Measurements from ENCODE around the gene TBC1D23. TPM values are rescaled to one million over a fixed set of nuclear protein-coding genes. Genes with fewer than 3 reads are reported as not detected.

TBC1D23 gene
- total RNA-seq: 40.2 TPM
- 10 to 100 TPM; 17.8 to 28.3 (median 20.0) TPM for polyA plus RNA-seq

DNA sequence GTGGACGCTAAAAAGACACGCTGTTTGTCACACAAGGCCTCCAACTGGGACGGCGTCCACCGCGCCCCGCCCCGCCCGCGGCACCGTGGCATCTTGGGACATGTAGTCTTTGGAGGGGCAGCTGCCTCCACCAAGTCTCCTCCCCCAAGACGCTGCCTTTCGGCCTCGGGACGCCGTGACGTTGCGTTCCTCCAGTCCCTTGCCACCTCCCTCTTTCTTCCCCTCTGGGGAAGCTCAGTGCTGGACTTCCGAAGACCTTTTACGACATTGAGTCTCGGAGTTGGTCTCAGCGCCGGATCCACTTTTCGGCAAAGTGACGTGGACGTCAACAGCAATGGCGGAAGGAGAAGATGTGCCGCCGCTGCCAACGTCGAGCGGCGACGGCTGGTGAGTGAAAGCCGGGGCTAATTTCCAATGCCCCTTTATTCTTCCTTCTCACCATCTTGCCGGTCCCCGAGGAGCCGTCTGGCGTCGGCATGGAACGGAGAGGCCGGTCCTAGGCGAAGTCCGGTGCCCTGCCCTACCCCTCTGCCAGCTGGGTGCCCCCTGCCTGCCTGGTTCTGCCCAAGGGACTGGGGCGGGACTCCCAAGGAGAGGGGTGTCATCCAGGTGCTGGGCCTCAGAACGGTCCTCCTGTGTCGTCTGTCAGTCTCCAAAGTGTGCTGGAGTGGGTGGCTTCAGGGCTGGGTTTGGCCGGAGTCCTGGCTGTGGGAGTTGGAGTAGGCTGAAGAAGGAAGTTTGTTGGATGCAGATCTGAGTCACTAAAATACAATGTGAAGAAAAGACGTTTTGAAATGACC, at the start of gene TBC1D23:
TSS of gene TBC1D23 (plus strand) at position 308 of the 800 bp plus-strand sequence. CDS start at position 335, 27 bp downstream.
- H3K27me3 Mint-ChIP-seq: no peaks in the 10 kb centered on the region
- peak within 1 kb of the TSS; percentile 93 to 95 (median 94) for H3K27ac Mint-ChIP-seq
- peak; percentile 100 for ATAC-seq (ENCODE audit: low read depth in 2 of 2)
- peaks cover 4% of the 10 kb centered on the region for H3K36me3 Mint-ChIP-seq
- Histone ChIP-seq H3K9me3 (ENCODE audit: control insufficient read depth in 2 of 2, low read length in 2 of 2) (no peaks in the 10 kb centered on the region), H3K4me1 (ENCODE audit: control insufficient read depth, insufficient read depth, low read length, poor library complexity, severe bottlenecking) (peaks cover 20% of the 10 kb centered on the region), H3K27me3 (ENCODE audit: control insufficient read depth, insufficient read depth, low read length) (no peaks in the 10 kb centered on the region), H3K4me3 (ENCODE audit: low read depth, low read length) (peak within 1 kb of the TSS; percentile 94), H3K36me3 (ENCODE audit: control insufficient read depth, insufficient read depth, low read length) (no peaks in the 10 kb centered on the region), H3K27ac (ENCODE audit: insufficient read depth, low read length, poor library complexity, severe bottlenecking) (peak within 1 kb of the TSS; percentile 96)
- peaks cover 33 to 63% (median 38%) of the 10 kb centered on the region in 4 donors for H3K4me1 Mint-ChIP-seq
- DNase-seq: peak; percentile 96 to 100 (median 98)
- H3K4me3 Mint-ChIP-seq: peak within 1 kb of the TSS; percentile 91 to 97 (median 94)
- no peaks in the 10 kb centered on the region for H3K9me3 Mint-ChIP-seq

DNA sequence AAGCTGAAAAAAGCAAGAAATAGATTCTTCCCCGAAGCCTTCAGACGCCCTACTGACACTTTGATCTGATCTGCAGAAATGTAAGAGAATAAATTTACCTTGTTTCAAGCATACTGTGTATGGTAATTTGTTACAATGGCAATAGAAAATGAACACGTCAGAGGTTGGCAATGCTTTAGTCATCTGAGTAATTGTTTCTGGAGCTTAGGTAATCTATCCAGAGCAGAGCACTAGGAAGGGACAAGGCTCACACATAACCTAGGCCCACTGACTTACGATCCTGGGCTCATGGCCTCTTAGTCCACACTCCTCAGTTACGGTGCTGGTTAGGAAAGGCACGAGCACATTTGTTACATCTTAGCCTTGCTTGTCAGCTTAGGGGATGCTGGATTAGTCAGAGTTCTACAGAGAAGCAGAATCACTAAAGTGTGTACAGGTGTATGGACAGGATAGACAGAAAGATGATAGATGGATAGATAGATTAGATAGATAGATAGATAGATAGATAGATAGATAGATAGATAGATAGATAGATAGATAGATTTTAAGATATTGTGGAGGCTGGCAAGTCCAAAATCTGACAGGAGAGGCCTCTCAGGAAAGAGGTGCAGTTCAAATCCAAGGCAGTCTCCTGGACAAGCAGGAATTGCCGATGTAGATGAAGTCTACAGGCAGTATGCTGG, 46.8 kb upstream of the TBC1D23 start:
- H3K36me3 ChIP-seq (ENCODE audit: control insufficient read depth, insufficient read depth, low read length): no peaks in the 10 kb centered on the region
- peaks cover 13% of the 10 kb centered on the region for H3K4me1 ChIP-seq (ENCODE audit: control insufficient read depth, insufficient read depth, low read length, poor library complexity, severe bottlenecking)
- no peak for ATAC-seq (ENCODE audit: low read depth in 2 of 2)
- H3K4me3 ChIP-seq (ENCODE audit: low read depth, low read length): no peak overlapping the region
- peaks cover 5% of the 10 kb centered on the region for H3K27me3 ChIP-seq (ENCODE audit: control insufficient read depth, insufficient read depth, low read length)
- no peaks in the 10 kb centered on the region for H3K36me3 Mint-ChIP-seq
- H3K9me3 ChIP-seq (ENCODE audit: control insufficient read depth in 2 of 2, low read length in 2 of 2): no peaks in the 10 kb centered on the region
- H3K27ac ChIP-seq (ENCODE audit: insufficient read depth, low read length, poor library complexity, severe bottlenecking): no peak overlapping the region
- H3K27me3 Mint-ChIP-seq: peaks cover 19% of the 10 kb centered on the region
- H3K27ac Mint-ChIP-seq: no peak overlapping the region
- H3K4me3 Mint-ChIP-seq: no peak overlapping the region
- peaks cover 8 to 20% (median 17%) of the 10 kb centered on the region in 4 donors for H3K4me1 Mint-ChIP-seq
- H3K9me3 Mint-ChIP-seq: peaks cover 0 to 7% (median 3%) of the 10 kb centered on the region in 7 donors
- DNase-seq: no peak

DNA sequence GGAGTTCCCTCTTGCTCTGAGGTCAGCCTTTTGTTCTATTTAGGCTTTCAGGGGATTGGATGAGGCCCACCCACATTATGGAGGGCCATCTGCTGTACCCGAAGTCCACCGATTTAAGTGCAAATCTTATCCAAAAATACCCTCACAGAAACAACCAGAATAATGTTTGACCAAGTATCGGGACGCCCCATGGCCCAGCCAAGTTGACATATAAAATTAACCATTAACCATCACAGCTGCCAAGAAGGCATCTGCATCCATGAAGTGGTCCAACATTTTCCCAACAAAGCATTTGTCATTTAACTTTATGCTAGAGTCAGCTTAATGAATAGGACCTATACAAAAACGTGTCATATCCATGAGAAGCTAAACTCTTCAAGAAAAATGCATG, 46.2 kb upstream of the TBC1D23 start:
- H3K27ac ChIP-seq (ENCODE audit: insufficient read depth, low read length, poor library complexity, severe bottlenecking): no peak overlapping the region
- H3K9me3 ChIP-seq (ENCODE audit: control insufficient read depth in 2 of 2, low read length in 2 of 2): no peaks in the 10 kb centered on the region
- peaks cover 11% of the 10 kb centered on the region for H3K4me1 ChIP-seq (ENCODE audit: control insufficient read depth, insufficient read depth, low read length, poor library complexity, severe bottlenecking)
- DNase-seq: no peak
- H3K27ac Mint-ChIP-seq: no peak overlapping the region
- peaks cover 19% of the 10 kb centered on the region for H3K27me3 Mint-ChIP-seq
- peaks cover 5% of the 10 kb centered on the region for H3K27me3 ChIP-seq (ENCODE audit: control insufficient read depth, insufficient read depth, low read length)
- no peak overlapping the region for H3K4me3 ChIP-seq (ENCODE audit: low read depth, low read length)
- no peaks in the 10 kb centered on the region for H3K36me3 Mint-ChIP-seq
- no peak for ATAC-seq (ENCODE audit: low read depth in 2 of 2)
- peaks cover 8 to 20% (median 16%) of the 10 kb centered on the region in 4 donors for H3K4me1 Mint-ChIP-seq
- H3K36me3 ChIP-seq (ENCODE audit: control insufficient read depth, insufficient read depth, low read length): no peaks in the 10 kb centered on the region
- peaks cover 2 to 12% (median 4%) of the 10 kb centered on the region in 7 donors for H3K9me3 Mint-ChIP-seq
- H3K4me3 Mint-ChIP-seq: no peak overlapping the region

DNA sequence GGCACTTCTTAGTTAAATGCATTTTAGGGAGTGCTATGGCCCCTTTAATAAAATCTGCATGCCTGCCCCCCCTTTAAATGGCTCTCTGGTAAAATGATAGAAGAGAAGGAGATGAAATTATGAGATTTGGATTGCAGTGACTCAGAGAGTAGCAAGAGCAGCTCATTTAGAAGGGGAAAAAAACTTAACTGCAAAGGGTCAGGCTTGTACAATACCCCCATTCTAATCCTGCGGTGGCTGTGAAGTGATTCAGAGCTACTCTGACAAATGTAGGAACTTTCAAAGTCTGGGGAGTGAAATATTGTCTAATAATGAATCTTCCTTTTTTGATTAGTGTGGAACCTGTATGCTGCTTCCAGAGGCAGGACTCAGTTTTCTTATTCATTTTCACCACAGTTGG, 44.1 kb upstream of the TBC1D23 start:
- peaks cover 3 to 19% (median 6%) of the 10 kb centered on the region in 7 donors for H3K9me3 Mint-ChIP-seq
- H3K27ac Mint-ChIP-seq: no peak overlapping the region
- no peaks in the 10 kb centered on the region for H3K4me1 Mint-ChIP-seq

DNA sequence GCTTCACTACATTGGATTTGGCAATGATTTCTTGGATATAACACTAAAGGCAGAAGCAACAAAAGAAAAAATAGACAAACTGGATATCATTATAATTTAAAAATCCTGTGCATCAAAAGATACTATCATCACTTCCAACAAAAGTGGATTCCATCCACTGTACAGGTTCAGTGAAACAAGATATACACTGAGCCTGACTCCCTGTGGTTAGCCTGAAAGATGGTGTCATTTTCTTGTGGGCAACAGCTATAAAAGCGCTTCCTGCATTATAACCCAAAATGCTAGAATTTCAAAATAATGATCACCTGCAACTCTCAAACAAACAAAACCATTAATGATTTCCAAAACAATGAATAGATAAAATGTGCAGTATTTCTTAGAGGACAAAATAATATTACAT, 39.6 kb upstream of the TBC1D23 start:
- Mint-ChIP-seq H3K36me3 (no peaks in the 10 kb centered on the region), H3K4me3 (no peak overlapping the region), H3K27ac (no peak overlapping the region), H3K9me3 (peaks cover 2 to 19% (median 6%) of the 10 kb centered on the region in 7 donors), H3K27me3 (peaks cover 26% of the 10 kb centered on the region), H3K4me1 (no peaks in the 10 kb centered on the region)
- H3K4me1 ChIP-seq (ENCODE audit: control insufficient read depth, insufficient read depth, low read length, poor library complexity, severe bottlenecking): no peaks in the 10 kb centered on the region
- no peak overlapping the region for H3K27ac ChIP-seq (ENCODE audit: insufficient read depth, low read length, poor library complexity, severe bottlenecking)
- H3K27me3 ChIP-seq (ENCODE audit: control insufficient read depth, insufficient read depth, low read length): peaks cover 5% of the 10 kb centered on the region
- no peaks in the 10 kb centered on the region for H3K36me3 ChIP-seq (ENCODE audit: control insufficient read depth, insufficient read depth, low read length)
- no peak for ATAC-seq (ENCODE audit: low read depth in 2 of 2)
- no peak overlapping the region for H3K4me3 ChIP-seq (ENCODE audit: low read depth, low read length)
- DNase-seq: no peak
- no peaks in the 10 kb centered on the region for H3K9me3 ChIP-seq (ENCODE audit: control insufficient read depth in 2 of 2, low read length in 2 of 2)

More for the DNA sequence above, 44.1 kb upstream of the TBC1D23 start:
- Mint-ChIP-seq H3K4me3 (no peak overlapping the region), H3K27me3 (peaks cover 24% of the 10 kb centered on the region), H3K36me3 (no peaks in the 10 kb centered on the region)
- ATAC-seq (ENCODE audit: low read depth in 2 of 2) (no peak), DNase-seq (no peak)
- peaks cover 5% of the 10 kb centered on the region for H3K27me3 ChIP-seq (ENCODE audit: control insufficient read depth, insufficient read depth, low read length)
- no peak overlapping the region for H3K27ac ChIP-seq (ENCODE audit: insufficient read depth, low read length, poor library complexity, severe bottlenecking)
- H3K4me3 ChIP-seq (ENCODE audit: low read depth, low read length): no peak overlapping the region
- H3K9me3 ChIP-seq (ENCODE audit: control insufficient read depth in 2 of 2, low read length in 2 of 2): no peaks in the 10 kb centered on the region
- no peaks in the 10 kb centered on the region for H3K4me1 ChIP-seq (ENCODE audit: control insufficient read depth, insufficient read depth, low read length, poor library complexity, severe bottlenecking)
- H3K36me3 ChIP-seq (ENCODE audit: control insufficient read depth, insufficient read depth, low read length): no peaks in the 10 kb centered on the region

DNA sequence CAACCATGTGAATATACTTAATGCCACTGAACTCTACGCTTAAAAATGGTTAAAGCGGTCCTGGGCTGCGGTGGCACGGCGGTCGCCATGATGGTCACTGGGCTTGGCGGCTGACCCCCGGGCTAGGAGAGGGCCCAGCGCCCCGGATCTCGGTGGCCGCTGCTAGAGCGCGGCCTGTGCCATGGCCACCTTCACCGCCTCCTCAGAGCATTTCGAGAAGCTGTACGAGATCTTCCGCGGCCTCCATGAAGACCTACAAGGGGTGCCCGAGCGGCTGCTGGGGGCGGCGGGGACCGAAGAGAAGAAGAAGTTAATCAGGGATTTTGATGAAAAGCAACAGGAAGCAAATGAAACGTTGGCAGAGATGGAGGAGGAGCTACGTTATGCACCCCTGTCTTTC, 35.6 kb upstream of the TBC1D23 start:
- Mint-ChIP-seq H3K4me1 (peaks cover 0 to 2% (median 0%) of the 10 kb centered on the region in 4 donors), H3K4me3 (no peak overlapping the region), H3K36me3 (no peaks in the 10 kb centered on the region), H3K27me3 (peaks cover 22% of the 10 kb centered on the region), H3K27ac (no peak overlapping the region), H3K9me3 (peaks cover 0 to 6% (median 3%) of the 10 kb centered on the region in 7 donors)
- no peaks in the 10 kb centered on the region for H3K4me1 ChIP-seq (ENCODE audit: control insufficient read depth, insufficient read depth, low read length, poor library complexity, severe bottlenecking)
- H3K9me3 ChIP-seq (ENCODE audit: control insufficient read depth in 2 of 2, low read length in 2 of 2): no peaks in the 10 kb centered on the region
- ATAC-seq (ENCODE audit: low read depth in 2 of 2) (no peak), DNase-seq (no peak)
- no peaks in the 10 kb centered on the region for H3K36me3 ChIP-seq (ENCODE audit: control insufficient read depth, insufficient read depth, low read length)
- H3K27me3 ChIP-seq (ENCODE audit: control insufficient read depth, insufficient read depth, low read length): no peaks in the 10 kb centered on the region
- no peak overlapping the region for H3K4me3 ChIP-seq (ENCODE audit: low read depth, low read length)
- H3K27ac ChIP-seq (ENCODE audit: insufficient read depth, low read length, poor library complexity, severe bottlenecking): no peak overlapping the region

DNA sequence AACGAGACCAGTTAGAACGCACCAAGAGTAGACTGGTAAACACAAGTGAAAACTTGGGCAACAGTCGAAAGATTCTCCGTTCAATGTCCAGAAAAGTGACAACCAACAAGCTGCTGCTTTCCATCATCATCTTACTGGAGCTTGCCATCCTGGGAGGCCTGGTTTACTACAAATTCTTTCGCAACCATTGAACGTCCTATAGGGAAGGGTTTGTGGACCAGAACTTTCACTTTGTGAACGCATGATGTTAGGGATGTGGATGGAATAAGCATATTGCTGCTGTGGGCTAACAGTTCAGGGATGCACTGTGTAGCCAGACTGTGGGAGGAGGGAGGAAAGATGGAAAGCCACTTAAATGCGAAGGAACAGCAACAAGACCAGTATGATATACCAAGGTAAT, 34.9 kb upstream of the TBC1D23 start:
- no peaks in the 10 kb centered on the region for H3K4me1 ChIP-seq (ENCODE audit: control insufficient read depth, insufficient read depth, low read length, poor library complexity, severe bottlenecking)
- no peak overlapping the region for H3K27ac Mint-ChIP-seq
- ATAC-seq (ENCODE audit: low read depth in 2 of 2): no peak
- H3K36me3 ChIP-seq (ENCODE audit: control insufficient read depth, insufficient read depth, low read length): no peaks in the 10 kb centered on the region
- H3K9me3 ChIP-seq (ENCODE audit: control insufficient read depth in 2 of 2, low read length in 2 of 2): no peaks in the 10 kb centered on the region
- no peak overlapping the region for H3K4me3 ChIP-seq (ENCODE audit: low read depth, low read length)
- H3K36me3 Mint-ChIP-seq: no peaks in the 10 kb centered on the region
- peaks cover 0 to 2% (median 0%) of the 10 kb centered on the region in 4 donors for H3K4me1 Mint-ChIP-seq
- H3K27ac ChIP-seq (ENCODE audit: insufficient read depth, low read length, poor library complexity, severe bottlenecking): no peak overlapping the region
- H3K4me3 Mint-ChIP-seq: no peak overlapping the region
- DNase-seq: no peak
- H3K9me3 Mint-ChIP-seq: peaks cover 0 to 2% (median 0%) of the 10 kb centered on the region in 7 donors
- no peaks in the 10 kb centered on the region for H3K27me3 ChIP-seq (ENCODE audit: control insufficient read depth, insufficient read depth, low read length)
- H3K27me3 Mint-ChIP-seq: peaks cover 20% of the 10 kb centered on the region
